HG02938 (cell line): ENCODE results near the gene TRPM4.
"Not testable (repeated sequence)": the region's sequence is repeated elsewhere in the genome, so short reads cannot be mapped to it uniquely, and the experiment has no call there.

Source experiments
- ATAC-seq: cut with Tn5 transposase; IDR thresholded peaks from one replicate; pipeline ENCODE4 v1.9.1; 2021; ENCODE audit warnings: mild to moderate bottlenecking, moderate library complexity; ENCODE audit not compliant: unreplicated experiment

The TRPM4 gene

GRCh38 chr19:49150106-49150943, 7.3 kb upstream of the TRPM4 start:
- ATAC-seq, result no peak

GRCh38 chr19:49150944-49151243, 6.7 kb upstream of the TRPM4 start:
- ATAC-seq, result no peak

GRCh38 chr19:49151267-49152118, 6.1 kb upstream of the TRPM4 start:
- no peak for ATAC-seq

- ATAC-seq, result no peak
These were observed 5.5 kb upstream of the TRPM4 start for GRCh38 chr19:49152119-49152550.

GRCh38 chr19:49153167-49153809, 4.3 kb upstream of the TRPM4 start:
- ATAC-seq, result no peak

GRCh38 chr19:49154279-49154678, 3.3 kb upstream of the TRPM4 start:
- no peak for ATAC-seq

GRCh38 chr19:49155005-49155819, 2.4 kb upstream of the TRPM4 start, which contains the start of gene HRC:
TSS of gene HRC (minus strand) at chr19:49155396. CDS start at chr19:49155237, 159 bp downstream.
- no peak for ATAC-seq

- ATAC-seq, result no peak
These were observed 1.7 kb upstream of the TRPM4 start for GRCh38 chr19:49155820-49156346.

- ATAC-seq, result no peak
These were observed 3.0 kb downstream of the TRPM4 start for GRCh38 chr19:49160450-49161189.

GRCh38 chr19:49161987-49162386, 4.4 kb downstream of the TRPM4 start:
- no peak for ATAC-seq

- no peak for ATAC-seq
These were observed 7.6 kb downstream of the TRPM4 start for GRCh38 chr19:49165111-49165750.

- no peak for ATAC-seq
These were observed 8.3 kb downstream of the TRPM4 start for GRCh38 chr19:49165865-49166301.

GRCh38 chr19:49167857-49168409, 10.3 kb downstream of the TRPM4 start:
- no peak for ATAC-seq

GRCh38 chr19:49168421-49168820, 10.8 kb downstream of the TRPM4 start:
- no peak for ATAC-seq

GRCh38 chr19:49173198-49173597, 15.6 kb downstream of the TRPM4 start:
- no peak for ATAC-seq

- no peak for ATAC-seq
These were observed 23.1 kb downstream of the TRPM4 start for GRCh38 chr19:49180659-49181058.

GRCh38 chr19:49182010-49182847, 24.6 kb downstream of the TRPM4 start:
- ATAC-seq, result not testable (repeated sequence)

- ATAC-seq, result no peak
These were observed 25.3 kb downstream of the TRPM4 start for GRCh38 chr19:49182848-49183375.
